Ureter (tissue), 1 donor: ENCODE measurements around the gene C3orf62. TPM values are rescaled to one million over a fixed set of nuclear protein-coding genes. Genes with fewer than 3 reads are reported as not detected.
A peak's percentile ranks its signal among the peaks of the same experiment; 100 is the strongest.
"Not testable (repeated sequence)": the region's sequence is repeated elsewhere in the genome, so short reads cannot be mapped to it uniquely, and the experiment has no call there.

Experiments
- DNase-seq: peaks from one replicate; pipeline ENCODE4 v3.0.0-alpha.2; 2020; ENCODE audit warnings: low spot score
- total RNA-seq: library from RNA; stranded (reverse); gene quantifications from one replicate; pipeline ENCODE4 v1.2.4, GENCODE V29; 2023
- donor health status: DM: yes; HTN: yes; CAD: no.

The C3orf62 gene
- total RNA-seq, 1 donor from 2014 or later = 8.9 TPM

DNA sequence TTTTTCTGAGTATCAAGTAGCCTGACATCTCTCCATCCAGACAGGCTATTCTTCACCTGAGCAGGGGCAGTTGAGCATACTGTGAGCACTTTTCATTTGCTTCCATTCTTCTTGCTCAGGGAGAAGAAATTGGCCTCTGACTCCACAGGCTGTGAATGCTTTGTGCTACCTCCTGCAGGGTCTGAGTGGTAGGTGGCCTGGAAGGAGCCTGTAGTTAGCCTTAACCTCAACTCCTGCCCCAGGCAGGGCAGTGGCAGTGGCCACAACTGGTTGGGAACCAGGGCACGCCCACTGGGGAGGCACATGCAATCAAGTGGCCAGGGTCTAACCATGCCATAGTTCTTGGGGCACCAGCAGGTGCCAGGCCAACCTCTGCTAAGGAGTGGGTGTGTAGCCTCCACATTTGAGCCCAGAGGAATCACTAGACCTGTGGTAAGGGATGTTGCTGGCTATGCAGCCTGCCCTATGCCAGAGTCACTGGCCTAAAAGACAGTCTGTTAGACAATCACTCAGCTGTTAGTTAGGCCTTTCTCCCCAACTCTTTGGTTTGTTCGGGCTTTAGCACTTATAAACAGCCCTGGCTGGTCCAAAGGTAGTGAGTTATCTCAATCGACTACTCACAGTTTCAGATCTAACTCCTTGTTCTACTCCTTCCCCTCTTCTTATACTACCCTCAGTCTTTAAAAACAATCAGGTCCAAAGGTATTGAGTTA, 7.4 kb downstream of the C3orf62 start:
- no peak for DNase-seq

DNA sequence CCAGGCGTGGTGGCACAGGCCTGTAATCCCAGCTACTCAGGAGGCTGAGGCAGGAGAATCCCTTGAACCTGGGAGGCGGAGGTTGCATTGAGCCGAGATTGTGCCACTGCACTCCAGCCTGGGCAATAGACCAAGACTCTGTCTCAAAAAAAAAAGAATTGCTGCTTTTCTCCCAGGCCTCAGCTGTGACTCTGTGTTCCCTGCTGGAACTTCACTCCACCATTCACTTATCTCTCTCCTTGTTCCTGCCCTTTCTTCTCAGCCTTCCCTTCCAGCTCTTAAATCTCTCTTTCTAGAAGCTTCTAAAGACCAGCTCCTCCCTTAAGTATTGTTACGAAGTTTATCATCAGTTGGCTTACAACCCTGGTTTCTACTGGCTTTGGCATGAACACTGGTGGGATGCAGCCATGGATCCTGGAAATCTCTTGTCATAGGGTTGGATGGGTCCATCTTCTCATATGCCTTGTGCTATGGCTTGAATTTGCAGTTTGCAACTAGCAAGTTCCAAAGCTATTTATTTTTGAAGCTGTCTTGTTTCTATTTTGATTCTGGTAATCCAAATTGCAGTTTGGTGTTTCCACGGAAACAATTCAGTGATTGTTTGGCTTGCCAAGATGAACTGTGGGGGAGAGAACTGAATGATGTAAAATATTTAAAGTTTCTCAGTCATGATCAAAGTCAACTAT, 10.5 kb downstream of the C3orf62 start:
- no peak for DNase-seq

DNA sequence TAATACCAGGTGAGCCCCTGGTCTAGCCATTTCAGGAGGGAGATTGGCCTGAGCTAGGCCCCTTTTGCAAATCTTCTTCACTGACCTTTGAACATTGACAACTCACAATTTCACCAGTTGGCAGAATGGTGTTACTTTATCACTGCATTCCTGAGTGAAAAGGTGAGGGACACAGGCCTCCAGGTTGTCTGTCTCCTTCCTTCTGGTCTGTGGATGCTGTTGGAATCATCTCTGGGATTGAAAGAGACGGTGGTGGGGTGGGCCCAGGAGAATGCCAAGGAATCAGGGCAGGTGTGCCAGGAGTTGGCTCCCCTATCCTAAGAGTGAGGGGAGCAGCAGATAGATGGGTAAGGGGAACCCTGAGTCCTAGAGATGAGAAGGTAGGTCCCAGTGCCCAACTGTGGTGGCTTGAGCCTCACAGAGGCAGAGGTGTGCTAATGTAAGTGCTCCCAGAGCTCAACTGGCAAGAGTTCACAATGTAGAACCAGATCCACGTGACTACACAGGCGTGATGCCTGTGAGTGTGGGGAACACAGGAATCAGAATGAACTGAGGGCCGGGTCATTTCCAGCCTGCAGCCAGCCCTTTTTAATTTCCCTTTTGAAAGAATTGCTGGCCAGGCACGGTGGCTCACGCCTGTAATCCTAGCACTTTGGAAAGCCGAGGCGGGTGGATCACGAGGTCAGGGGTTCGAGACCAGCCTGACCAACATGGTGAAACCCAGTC, 11.2 kb downstream of the C3orf62 start:
- no peak for DNase-seq

DNA sequence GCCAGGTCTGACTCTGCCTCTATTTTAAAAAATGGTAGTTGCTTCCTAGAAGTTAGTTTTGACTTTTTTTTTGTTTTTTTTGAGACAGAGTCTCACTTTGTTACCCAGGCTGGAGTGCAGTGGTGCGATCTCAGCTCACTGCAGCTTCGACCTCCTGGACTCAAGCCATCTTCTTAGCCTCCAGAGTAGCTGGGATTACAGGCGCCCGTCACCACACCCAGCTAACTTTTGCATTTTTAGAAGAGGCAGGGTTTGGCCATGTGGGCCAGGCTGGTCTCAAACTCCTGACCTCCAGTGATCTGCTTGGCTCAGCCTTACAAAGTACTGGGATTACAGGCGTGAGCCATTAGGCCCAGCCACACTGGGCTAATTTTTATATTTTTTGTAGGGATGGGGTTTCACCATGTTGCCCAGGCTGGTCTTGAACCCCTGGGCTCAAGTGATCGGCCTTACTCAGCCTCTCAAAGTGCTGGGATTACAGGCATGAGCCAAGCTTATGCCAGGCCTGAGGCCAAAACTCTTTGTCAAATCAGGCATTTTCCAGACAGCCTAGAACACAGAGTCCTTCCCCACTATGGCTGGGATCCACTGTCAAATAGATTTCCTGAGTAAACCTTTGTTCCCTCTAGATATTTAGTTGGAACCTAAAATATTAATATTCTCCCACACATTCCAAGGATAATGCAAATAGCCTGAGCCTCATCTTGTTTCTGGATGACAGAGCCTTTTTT, 13.7 kb downstream of the C3orf62 start:
- DNase-seq = no peak

DNA sequence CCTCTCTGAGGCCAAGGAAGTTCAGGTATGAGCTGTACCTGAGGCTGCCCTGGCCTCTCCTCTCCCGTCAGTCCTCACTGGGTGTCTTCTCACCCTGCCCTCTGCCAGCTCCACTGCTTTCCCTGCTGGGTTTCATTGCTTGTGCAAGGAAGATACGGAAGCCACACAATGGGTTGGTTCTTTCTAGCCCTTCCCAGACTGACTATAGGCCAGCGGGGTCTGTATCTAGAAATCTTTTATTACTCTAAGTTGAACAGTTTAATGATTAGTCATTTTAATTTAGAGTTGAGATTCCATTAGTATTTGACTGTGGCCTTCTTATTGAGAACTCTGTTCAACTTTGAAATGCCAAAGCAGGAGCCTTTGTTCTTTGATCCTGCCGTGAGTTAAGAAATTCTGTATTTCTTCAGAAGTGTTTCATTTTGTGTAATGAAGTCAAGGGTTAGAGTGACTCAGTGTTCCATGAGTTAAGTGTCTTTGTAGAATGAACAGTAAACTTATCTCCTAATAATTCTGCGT, 16.2 kb downstream of the C3orf62 start:
- no peak for DNase-seq

DNA sequence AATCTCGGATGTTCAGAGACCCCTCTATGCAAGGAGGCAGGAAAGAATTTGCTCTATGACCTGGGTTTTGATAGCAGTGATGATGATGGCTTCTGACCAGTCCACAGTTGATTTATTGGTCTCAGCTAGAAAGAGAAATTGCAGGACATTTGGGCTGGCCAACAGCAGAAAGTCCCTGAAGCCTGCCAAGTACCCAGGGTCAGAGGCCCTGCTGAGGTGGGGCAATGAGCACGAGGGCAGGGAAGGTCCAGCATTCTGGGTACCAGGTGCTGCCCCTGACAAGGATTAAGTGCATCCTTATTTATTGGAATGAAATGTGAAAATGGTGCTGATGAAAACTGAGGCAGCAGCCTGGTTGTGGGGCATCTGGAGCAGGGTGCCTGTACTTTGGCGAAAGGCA, 19.8 kb downstream of the C3orf62 start:
- no peak for DNase-seq

DNA sequence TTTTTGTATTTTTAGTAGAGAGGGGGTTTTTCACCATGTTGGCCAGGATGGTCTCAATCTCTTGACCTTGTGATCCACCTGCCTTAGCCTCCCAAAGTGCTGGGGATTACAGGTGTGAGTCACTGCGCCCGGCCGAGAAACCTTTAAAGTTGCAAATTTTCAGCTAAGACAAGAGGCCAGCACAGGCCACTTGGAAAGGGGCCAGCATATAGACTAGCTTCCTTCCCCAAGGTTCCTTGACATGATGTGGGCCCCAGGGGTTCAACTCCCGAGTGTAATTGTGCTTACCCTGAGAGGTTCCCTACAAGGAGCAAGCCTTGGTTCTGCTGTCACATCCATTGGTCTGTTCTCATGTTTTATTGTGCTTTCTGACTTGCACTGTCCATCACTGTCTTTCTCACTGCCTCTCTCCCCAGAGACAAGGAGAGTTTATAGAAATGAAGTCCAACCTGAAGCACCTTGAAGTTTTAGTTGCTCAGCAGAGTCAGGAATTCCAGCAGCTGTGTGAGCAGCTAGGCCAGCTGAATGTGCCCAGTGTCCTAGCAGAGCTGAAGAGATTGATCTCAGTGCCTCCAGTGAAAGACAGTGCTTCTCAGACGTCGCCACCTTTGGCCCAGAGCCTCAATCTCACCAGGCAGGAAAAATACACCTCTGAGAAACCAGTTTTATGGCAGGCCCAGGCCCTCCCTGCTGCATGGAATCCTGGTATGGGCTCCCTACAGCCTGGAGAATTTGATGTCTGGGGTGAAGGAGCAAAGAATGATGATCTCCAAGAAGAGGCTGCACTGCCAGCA, 21.1 kb downstream of the C3orf62 start:
- no peak for DNase-seq

DNA sequence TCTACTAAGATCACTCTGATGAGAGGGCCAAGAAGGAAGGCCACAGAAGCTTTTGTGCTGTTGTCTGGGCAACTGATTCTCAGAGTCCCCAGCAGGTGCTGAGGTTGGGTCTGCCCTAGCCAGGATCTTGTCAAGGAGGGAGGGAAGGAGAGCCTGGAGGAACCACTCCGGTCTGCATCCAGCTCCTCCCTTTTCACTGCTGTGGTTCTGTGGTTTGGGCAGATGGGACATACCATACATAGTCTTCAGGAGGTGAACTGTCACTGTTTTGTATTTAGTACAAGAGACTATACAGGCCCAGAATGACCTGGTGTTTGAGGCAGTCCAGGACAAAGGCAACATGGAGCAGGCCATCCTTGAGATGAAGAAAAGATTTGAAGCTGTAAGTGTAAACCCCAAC, 21.9 kb downstream of the C3orf62 start:
- no peak for DNase-seq

DNA sequence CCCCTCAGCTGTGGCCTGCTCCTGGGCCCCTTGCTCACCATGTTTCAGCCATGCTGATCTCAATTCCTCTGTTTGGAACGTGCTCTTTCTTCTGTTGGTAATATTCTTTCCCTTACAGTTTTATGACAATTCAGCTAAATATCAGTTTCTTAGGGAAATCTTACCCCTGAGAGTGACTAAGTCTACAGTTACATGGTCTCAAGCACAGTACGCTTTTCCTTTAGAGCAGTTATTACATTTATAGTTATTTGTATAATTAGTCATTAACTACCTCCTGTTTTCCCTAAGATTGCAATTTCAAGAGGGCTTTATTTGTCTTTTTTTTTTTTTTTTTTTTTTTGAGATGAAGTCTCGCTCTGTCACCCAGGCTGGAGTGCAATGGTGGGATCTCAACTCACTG, 23.5 kb downstream of the C3orf62 start:
- DNase-seq = no peak

DNA sequence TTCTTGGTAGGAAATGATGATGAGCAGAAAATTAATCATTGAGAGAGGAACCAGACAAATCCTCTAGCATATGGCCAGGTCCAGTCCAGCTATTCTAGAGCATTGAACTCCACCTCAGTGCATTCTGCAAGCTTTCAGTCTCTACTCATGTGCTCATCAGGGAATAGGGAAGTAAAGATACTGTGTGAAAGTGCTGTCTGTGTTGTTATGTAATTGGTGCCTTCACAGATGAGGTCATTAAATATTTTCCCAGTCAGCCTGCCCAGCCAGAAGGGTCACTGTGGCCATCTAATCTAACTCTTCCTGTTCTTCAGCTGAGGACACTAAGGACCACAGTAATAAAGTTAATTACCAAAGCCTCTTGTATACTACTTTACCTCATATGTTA, 28.2 kb downstream of the C3orf62 start:
- no peak for DNase-seq

DNA sequence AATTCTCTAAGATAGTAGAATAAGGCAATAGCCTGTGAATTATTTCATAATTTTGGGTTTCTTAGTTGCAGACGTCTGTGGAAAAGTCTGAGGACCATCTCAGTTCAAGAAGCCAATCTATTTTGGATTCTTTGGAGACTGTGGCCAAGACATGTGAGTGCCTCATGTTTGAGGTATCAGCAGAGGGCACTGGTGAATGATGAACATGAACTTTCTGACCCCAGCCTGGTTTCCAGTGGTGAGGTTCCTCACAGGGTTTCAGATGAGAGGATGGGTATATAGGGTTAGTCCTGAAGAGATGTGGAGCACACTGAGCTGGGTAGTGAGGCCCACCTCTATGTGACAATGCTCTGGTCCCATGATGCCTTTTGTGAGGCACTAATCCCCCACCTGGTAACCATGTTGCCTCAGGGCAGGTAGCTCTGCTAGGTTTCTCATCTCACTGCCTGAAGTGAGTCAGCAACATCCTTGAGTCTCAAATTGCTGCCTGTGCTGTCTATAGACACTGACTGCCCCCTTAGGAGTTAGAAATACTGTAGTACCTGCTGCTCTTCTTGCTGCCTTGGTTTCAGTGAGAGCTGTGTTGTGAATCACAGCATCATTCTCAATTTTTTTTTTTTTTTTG, 32.3 kb downstream of the C3orf62 start:
- DNase-seq = no peak

DNA sequence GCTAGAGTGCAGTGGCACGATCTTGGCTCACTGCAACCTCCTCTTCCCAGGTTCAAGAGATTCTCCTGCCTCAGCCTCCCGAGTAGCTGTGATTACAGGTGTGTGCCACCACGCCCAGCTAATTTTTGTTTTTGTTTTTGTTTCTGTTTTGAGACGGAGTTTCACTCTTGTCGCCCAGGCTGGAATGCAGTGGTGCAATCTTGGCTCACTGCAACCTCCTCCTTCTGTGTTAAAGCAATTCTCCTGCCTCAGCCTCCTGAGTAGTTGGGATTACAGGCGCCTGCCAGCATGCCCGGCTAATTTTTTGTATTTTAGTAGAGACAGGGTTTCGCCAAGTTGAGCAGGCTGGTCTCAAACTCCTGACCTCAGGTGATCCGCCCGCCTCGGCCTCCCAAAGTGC, 36.9 kb downstream of the C3orf62 start:
- not testable (repeated sequence) for DNase-seq

DNA sequence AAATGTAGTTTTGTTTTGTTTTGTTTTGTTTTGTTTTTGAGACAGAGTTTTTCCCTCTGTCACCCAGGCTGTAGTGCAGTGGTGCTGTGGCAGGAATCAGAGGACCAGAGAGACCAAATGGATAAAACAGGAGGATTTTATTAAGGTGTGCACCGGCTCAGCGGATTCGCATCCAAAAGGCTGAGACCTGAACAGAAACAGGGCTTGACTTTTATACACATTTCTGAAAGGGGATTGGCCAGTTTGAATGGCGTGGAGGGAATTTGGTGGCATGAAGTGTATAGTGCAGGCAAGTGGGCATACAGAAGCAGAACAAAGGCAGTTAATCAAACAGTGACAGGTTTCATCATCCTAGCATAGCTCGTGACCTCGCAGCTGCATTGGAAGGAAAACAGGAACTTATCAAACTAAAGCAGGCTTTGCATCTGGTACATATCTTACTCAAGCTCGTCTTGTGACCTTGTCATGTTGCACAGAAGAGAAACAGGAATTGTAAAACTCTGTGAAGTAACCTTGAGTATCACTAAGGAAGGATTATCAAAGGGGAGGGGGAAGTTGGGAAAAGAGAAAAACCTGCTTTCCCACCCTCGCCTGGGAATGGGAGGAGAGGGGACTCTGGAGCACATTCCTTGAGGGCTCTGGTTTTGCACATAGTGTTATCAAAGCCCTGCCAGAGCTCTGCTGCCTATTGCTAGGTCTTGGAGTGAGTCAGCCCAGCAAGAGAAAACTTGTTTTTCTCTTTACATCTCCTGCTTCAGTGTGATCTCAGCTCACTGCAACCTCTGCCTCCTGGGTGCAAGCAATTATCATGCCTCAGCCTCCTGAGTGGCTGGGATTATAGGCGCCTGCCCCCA, 38.5 kb downstream of the C3orf62 start:
- peak; percentile 54 for DNase-seq

DNA sequence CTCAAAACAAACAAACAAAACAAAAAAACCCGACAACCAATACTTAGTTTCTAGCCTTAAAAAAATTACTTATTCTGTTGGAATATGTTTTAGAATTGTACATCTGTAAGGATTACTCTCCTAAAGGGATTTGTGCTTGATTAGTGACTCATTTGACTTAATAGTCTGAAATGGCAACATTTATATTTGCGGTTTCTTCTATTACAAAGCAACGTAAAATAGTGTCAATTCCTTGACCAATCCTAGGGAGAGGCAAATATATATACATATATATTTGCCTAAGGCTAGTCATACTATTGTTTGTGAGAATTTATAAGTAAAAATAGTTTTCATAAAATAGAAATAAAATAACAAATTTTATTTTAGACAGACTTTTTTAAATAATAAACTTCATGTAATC, 39.7 kb downstream of the C3orf62 start:
- no peak for DNase-seq

DNA sequence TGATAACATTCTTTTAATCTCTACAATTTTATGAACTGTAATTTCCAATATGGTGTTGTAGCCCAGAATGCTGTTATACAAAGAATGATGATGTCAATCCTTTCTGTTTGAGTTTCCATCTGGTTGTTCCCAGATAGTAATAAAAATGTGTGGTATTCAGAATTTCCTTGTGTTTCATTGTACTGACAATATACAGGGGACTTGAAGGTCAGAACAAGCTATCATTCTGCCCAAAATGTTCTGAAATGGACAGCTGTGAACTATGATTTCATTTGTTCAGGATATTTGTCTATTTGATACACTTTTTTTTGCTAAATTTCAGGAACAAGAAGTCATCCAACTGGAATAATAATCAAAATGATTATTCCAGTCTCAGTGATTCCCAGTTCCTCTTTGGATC, 40.8 kb downstream of the C3orf62 start:
- DNase-seq = no peak

DNA sequence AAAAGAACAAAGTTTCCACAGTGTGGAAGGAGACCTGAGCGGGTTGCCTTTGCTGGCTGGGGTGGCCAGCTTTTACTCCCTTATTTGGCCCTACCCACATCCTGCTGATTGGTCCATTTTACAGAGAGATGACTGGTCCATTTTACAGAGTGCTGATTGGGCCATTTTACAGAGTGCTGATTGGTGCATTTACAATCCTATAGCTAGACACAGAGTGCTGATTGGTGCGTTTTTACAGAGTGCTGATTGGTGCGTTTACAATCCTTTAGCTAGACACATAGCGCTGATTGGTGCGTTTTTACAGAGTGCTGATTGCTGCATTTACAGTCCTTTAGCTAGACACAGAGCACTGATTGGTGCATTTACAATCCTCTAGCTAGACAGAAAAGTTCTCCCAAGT, 48.2 kb downstream of the C3orf62 start:
- not testable (repeated sequence) for DNase-seq

DNA sequence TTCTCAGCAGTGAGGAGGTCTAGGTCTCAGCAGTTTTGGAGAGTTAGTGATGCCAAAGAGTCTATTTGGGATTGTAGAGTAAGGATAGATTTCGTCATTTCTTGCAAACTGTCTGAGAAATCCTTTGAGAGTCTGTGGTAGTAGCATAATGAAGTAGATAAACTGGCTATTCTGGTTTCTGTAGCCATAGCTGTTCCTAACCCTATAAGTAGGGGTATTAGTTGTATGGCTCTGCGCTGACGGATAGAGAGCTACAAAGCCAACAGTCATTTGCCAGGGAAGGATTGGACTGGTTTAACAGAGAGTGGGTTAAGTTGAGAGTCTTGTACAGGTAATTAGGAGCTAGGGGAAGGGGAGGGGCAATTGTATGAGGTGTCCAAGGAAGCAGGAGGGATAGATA, 55.0 kb downstream of the C3orf62 start:
- no peak for DNase-seq

DNA sequence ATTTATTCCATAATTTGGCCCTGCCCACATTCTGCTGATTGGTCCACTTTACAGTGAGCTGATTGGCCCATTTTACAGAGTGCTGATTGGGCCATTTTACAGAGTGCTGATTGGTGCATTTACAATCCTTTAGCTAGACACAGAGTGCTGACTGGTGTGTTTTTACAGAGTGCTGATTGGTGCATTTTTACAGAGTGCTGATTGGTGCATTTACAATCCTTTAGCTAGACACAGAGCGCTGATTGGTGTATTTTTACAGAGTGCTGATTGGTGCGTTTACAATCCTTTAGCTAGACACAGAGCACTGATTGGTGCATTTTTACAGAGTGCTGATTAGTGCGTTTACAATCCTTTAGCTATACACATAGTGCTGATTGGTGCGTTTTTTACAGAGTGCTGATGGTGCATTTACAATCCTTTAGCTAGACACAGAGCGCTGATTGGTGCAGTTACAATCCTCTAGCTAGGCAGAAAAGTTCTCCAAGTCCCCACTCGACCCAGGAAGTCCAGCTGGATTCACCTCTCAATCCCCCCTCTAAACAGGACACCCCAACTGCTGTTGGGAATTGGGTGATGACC, 56.0 kb downstream of the C3orf62 start:
- DNase-seq = not testable (repeated sequence)

DNA sequence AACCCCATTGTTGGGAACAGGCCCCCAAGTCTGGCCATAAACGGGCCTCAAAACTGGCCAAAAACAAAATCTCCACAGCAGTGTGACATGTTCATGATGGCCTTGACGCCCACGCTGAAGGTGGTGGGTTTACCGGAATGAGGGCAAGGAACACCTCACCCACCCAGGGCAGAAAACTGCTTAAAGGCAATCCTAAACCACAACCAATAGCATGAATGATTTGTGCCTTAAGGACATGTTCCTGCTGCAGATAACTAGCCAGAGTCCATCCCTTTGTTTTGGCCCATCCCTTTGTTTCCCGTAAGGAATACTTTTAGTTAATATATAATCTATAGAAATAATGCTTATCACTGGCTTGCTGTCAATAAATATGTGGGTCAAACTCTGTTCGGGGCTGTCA, 57.9 kb downstream of the C3orf62 start:
- no peak for DNase-seq
